ENCODE data around the gene SLC23A2. TPM values are rescaled to one million over a fixed set of nuclear protein-coding genes. Genes with fewer than 3 reads are reported as not detected.
"Not testable (repeated sequence)": the region's sequence is repeated elsewhere in the genome, so short reads cannot be mapped to it uniquely, and the experiment has no call there.

The SLC23A2 gene
- total RNA-seq, 4 donors from 2014 or later: 2.6 to 3.6 (median 3.1) TPM

GRCh38 chr20:5033566-5033965 is 32.3 kb upstream of the SLC23A2 start:
- TF ChIP-seq POLR2A (IDR thresholded peaks at IDR 0.05): no peak
- TF ChIP-seq, protein P1, sequence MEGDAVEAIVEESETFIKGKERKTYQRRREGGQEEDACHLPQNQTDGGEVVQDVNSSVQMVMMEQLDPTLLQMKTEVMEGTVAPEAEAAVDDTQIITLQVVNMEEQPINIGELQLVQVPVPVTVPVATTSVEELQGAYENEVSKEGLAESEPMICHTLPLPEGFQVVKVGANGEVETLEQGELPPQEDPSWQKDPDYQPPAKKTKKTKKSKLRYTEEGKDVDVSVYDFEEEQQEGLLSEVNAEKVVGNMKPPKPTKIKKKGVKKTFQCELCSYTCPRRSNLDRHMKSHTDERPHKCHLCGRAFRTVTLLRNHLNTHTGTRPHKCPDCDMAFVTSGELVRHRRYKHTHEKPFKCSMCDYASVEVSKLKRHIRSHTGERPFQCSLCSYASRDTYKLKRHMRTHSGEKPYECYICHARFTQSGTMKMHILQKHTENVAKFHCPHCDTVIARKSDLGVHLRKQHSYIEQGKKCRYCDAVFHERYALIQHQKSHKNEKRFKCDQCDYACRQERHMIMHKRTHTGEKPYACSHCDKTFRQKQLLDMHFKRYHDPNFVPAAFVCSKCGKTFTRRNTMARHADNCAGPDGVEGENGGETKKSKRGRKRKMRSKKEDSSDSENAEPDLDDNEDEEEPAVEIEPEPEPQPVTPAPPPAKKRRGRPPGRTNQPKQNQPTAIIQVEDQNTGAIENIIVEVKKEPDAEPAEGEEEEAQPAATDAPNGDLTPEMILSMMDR (IDR thresholded peaks at IDR 0.05 in 4 of 5, conservative IDR thresholded peaks at IDR 0.05 in 1 of 5): no peak
- Histone ChIP-seq H3K4me3 (no peak overlapping the region), H3K27me3 (no peaks in the 10 kb centered on the region), H3K27ac (no peak overlapping the region), H3K4me1 (no peaks in the 10 kb centered on the region), H3K9me3 (no peaks in the 10 kb centered on the region), H3K36me3 (no peaks in the 10 kb centered on the region)
- in situ Hi-C loops (cut with MboI; ENCODE audit: low sequenced_read_pairs in 4 of 4): no loop called here
- DNase-seq: no peak
- no peak for ATAC-seq
- intact Hi-C loops (cut with DNase I; ENCODE audit: low total_unique reads): no loop called here

GRCh38 chr20:5031701-5032100 is 30.4 kb upstream of the SLC23A2 start:
- H3K27ac ChIP-seq; ATAC-seq; H3K36me3 ChIP-seq; intact Hi-C loops (cut with DNase I; ENCODE audit: low total_unique reads); H3K27me3 ChIP-seq; H3K4me1 ChIP-seq; H3K4me3 ChIP-seq; DNase-seq; in situ Hi-C loops (cut with MboI; ENCODE audit: low sequenced_read_pairs in 4 of 4); H3K9me3 ChIP-seq: not testable (repeated sequence)

GRCh38 chr20:5031206-5031557 is 29.9 kb upstream of the SLC23A2 start:
- Histone ChIP-seq H3K4me1 (no peaks in the 10 kb centered on the region), H3K27ac (no peak overlapping the region), H3K9me3 (no peaks in the 10 kb centered on the region), H3K4me3 (no peak overlapping the region), H3K36me3 (no peaks in the 10 kb centered on the region), H3K27me3 (no peaks in the 10 kb centered on the region)
- no peak for ATAC-seq
- in situ Hi-C loops (cut with MboI; ENCODE audit: low sequenced_read_pairs in 4 of 4) (no loop called here), intact Hi-C loops (cut with DNase I; ENCODE audit: low total_unique reads) (no loop called here)
- TF ChIP-seq, protein P1 (IDR thresholded peaks at IDR 0.05 in 4 of 5, conservative IDR thresholded peaks at IDR 0.05 in 1 of 5): no peak
- TF ChIP-seq POLR2A (IDR thresholded peaks at IDR 0.05): no peak
- no peak for DNase-seq

- Histone ChIP-seq H3K4me1 (no peaks in the 10 kb centered on the region), H3K27ac (no peak overlapping the region), H3K27me3 (no peaks in the 10 kb centered on the region), H3K9me3 (no peaks in the 10 kb centered on the region), H3K4me3 (no peak overlapping the region), H3K36me3 (no peaks in the 10 kb centered on the region)
- no peak for ATAC-seq
- intact Hi-C loops (cut with DNase I; ENCODE audit: low total_unique reads) (no loop called here), in situ Hi-C loops (cut with MboI; ENCODE audit: low sequenced_read_pairs in 4 of 4) (no loop called here)
- no peak for DNase-seq
- TF ChIP-seq POLR2A (IDR thresholded peaks at IDR 0.05): no peak
- TF ChIP-seq, protein P1 (IDR thresholded peaks at IDR 0.05 in 4 of 5, conservative IDR thresholded peaks at IDR 0.05 in 1 of 5): no peak
Observed at GRCh38 chr20:5030348-5031205, 29.3 kb upstream of the SLC23A2 start.

- H3K36me3 ChIP-seq; H3K27me3 ChIP-seq; H3K4me3 ChIP-seq; H3K9me3 ChIP-seq; H3K4me1 ChIP-seq; H3K27ac ChIP-seq; intact Hi-C loops (cut with DNase I; ENCODE audit: low total_unique reads); DNase-seq; in situ Hi-C loops (cut with MboI; ENCODE audit: low sequenced_read_pairs in 4 of 4); ATAC-seq: not testable (repeated sequence)
Observed at GRCh38 chr20:5028258-5029059, 27.1 kb upstream of the SLC23A2 start.
